Astrocyte of the cerebellum (primary cell): ENCODE measurements around the gene PSMB2.

Experiments
- DNase-seq: peaks from one replicate; pipeline ENCODE4 v3.0.0-alpha.2; 2011; ENCODE audit warnings: low read depth
- H3K4me3 ChIP-seq: 2 replicates; pipeline ENCODE4 v1.5.1; 2011; ENCODE audit warnings: mild to moderate bottlenecking, low read depth, low read length, moderate library complexity
- CTCF ChIP-seq: IDR thresholded peaks from 2 replicates; pipeline ENCODE4 v1.5.1; 2012; ENCODE audit warnings: low read length, low read depth, moderate library complexity, mild to moderate bottlenecking; ENCODE audit errors: missing control alignments
- in situ Hi-C: cut with HindIII; loops from 2 replicates; pipeline ENCODE4 v1.10.0; 2017; ENCODE audit warnings: low sequenced_read_pairs

Gene PSMB2

GRCh38 chr1:35674111-35674510, 32.8 kb upstream of the PSMB2 start:
- no peak overlapping the region for H3K4me3 ChIP-seq
- no peak for TF ChIP-seq CTCF
- DNase-seq, result no peak
- in situ Hi-C loops, result no loop called here

GRCh38 chr1:35672116-35672515, 30.8 kb upstream of the PSMB2 start:
- DNase-seq, result no peak
- H3K4me3 ChIP-seq, result no peak overlapping the region
- in situ Hi-C loops, result no loop called here
- no peak for TF ChIP-seq CTCF

GRCh38 chr1:35668506-35668905, 27.2 kb upstream of the PSMB2 start:
- DNase-seq, result no peak
- TF ChIP-seq CTCF, result no peak
- in situ Hi-C loops, result no loop called here
- H3K4me3 ChIP-seq, result no peak overlapping the region

- no peak for DNase-seq
- no peak for TF ChIP-seq CTCF
- no peak overlapping the region for H3K4me3 ChIP-seq
- in situ Hi-C loops, result no loop called here
These were observed 25.6 kb upstream of the PSMB2 start for GRCh38 chr1:35666916-35667315.

- H3K4me3 ChIP-seq, result no peak overlapping the region
- no peak for TF ChIP-seq CTCF
- no peak for DNase-seq
- in situ Hi-C loops, result no loop called here
These were observed 24.9 kb upstream of the PSMB2 start for GRCh38 chr1:35666216-35666615.

GRCh38 chr1:35663434-35663833, 22.1 kb upstream of the PSMB2 start:
- TF ChIP-seq CTCF, result no peak
- DNase-seq, result no peak
- no peak overlapping the region for H3K4me3 ChIP-seq
- in situ Hi-C loops, result no loop called here

- TF ChIP-seq CTCF, result no peak
- no peak for DNase-seq
- in situ Hi-C loops, result no loop called here
- H3K4me3 ChIP-seq, result no peak overlapping the region
These were observed 20.1 kb upstream of the PSMB2 start for GRCh38 chr1:35661474-35661795.
